HS-5 (cell line): ENCODE measurements around the gene MTIF3.

ENCODE experiments used
- DNase-seq: peaks from one replicate; pipeline ENCODE4 v3.0.0-alpha.2; 2012; ENCODE audit warnings: low read depth

Gene MTIF3

DNA sequence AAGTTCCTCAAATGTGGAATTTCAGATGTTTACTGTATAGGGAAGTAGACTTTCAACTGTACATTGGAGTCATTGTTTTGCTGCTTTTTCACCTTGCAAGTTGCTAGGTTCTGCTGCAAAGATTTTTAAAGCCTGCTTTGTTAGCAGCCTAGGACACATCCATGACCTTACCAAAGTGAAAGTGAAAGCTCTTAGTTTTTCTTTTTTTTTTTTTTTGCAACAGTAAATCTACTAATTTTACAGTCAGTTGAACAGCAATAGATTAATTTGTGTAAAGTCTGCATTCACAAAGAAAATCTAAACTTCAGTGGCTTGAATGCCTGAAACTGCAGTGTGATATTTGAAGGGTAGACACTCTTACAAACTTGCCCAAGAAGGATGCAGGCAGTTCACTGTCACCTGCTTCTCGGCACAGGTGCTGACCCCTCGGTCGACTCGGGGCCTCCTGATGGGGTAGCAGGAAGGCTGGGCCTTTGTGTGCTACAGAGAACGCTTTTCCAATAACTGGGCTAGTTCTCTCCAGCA is 5.0 kb upstream of the MTIF3 start:
- no peak for DNase-seq

DNA sequence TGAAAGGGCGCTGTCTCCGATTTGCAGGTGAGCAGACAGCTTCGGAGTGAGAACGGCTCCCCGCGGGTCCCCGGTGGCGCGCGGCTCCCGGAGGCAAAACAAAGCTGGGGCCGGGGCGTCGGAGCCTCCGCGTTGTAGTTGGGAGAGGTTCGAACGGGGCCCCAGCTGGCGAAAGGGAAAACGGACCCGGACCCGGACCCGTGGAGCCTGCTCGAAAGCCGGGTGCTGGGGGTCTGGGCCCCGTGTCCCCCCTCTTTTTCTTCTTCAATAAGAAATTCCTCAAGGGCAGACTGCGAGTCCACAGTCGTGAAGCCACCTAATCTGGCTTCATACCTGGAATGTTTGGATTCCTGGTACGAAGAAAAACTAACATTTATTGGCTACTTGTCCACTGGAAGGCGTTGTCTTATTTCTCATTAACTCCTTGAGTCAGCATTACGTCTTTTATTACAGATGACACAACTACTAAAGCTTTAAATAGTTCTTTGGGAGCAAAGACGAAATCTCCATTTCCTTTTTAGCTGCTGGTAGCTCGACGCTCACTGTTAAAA is 632 bp upstream of the MTIF3 start:
- no peak for DNase-seq

DNA sequence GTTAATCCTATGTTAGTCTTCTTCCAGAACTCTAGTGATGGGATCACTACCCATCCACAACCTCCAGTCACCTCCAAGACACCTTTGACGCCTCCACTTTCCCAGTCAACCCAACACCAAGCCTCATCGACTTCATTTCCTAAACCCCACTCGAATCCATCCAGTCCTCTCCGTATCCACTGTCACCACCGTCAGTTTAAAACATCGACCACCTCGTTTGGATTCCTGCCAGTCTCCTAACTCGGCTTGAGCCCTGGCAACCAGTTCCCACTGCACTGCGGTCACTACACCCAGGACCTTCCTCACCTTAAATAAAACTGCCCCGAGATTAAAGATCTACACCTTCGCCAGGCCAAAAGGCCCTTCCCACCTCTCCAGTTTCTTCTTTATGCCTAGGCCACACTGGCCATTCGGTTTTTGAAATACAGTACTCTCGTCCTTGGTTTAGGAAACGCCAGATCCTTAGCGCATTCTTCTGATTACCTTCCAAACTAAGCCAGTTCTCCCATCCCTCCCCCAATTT is 1.2 kb downstream of the MTIF3 start:
- DNase-seq = no peak

DNA sequence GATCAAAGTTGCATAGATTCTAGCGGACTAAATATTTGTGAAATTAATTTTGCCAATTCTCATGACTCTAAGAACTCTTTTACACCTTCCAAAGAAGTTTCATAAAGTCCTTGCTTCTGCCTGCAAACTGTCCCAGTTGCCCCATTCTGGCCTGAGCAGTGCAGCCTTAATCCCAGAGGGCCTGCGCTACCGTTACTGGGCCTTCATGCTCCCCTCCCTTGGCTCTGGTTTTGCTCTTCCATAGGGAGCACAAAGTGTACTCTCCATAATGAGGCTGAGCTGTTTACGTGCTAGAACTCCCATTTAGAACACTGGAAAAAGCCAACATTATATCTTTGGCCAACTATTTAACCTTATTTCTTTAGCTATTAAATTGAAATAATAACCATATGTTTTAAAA is 2.1 kb downstream of the MTIF3 start:
- no peak for DNase-seq

DNA sequence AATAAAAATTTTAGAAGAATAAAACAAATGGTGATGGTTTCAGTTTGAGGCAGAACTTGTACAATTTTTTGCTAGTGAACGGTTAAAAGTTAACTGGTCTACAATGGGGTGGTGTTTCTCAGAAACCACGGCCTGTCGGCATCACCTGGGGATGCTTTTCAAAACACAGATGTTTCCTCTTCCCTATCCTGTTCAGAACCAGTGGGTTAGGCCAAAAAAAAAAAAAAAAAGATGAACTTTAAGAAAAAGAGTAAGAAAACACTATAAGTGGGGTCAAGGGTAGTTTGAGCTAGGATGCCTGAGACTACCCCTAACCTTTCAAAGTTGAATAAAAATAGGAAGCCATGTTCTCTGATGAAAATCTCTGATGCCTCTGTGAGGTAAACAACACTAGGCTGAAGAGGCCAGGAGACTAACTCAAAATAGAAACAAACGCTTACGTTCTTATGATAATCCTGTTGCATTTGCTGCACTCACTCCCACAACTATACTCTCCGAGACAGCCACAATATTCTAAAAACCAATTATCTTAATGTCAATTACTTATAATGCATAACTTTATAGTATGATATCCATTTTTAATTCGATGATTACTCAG is 3.3 kb downstream of the MTIF3 start:
- no peak for DNase-seq

DNA sequence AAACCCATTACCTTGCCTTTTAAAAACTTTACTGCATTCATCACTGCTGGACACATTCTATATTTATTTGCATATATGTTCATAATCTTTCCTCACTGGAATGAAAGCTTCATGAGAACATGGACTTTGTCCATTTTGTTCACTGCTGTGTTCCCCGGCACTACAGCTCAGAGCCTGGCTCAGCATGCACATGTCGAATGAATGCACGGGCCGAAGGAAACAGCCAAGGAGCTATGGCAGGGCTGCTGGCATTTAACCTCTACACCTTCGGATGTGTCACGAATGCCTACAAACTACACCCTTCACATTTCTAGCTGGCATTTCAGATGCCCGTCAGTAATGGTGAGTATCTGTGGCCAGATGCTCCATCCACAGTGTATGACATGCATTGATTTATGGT is 7.6 kb downstream of the MTIF3 start:
- DNase-seq = no peak

DNA sequence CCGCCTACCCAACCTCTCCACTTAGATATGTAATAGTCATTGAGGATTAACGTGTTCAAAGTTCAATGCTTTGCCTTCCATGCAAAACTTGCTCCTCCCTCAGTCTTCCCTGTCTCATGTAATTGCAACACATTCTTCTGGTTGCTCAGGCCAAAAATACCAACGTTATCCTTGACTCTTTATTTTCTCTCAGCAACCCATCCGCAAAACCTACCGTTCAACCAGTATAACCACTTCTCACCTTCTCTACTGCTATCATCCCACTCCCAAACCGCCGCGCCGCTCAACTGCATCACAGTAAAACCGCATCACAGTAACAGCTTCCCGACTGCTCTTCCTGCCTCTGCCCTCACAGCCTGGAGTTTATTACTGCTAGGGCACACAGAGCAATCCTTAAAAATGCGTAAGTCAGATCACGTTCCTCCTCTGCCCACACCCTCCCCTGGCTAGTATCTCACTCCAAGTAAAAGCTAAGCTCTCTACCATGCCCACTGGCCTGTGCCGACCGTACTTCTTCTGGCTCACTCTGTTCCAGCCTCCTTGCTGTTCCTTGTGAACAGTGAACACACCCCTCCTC is 8.2 kb downstream of the MTIF3 start:
- DNase-seq = no peak

DNA sequence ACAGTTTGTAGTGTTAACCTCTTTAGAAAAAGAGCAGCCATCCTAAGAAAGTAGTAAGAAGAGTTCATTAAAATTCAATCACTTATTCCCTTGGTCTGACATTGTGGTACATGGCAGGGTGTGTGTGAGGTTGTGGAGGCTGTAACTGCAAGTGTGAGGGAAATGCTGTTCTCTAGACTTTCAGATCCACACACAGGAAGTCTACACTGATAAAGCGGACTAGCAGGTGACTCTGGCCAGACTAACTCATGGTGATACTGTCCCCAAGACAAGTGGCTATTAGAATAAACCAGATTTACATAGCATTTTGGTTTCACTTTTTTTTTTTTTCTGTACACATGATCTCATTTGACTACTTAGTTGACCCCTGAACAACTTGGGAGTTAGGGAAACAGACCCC is 10.0 kb downstream of the MTIF3 start:
- no peak for DNase-seq

DNA sequence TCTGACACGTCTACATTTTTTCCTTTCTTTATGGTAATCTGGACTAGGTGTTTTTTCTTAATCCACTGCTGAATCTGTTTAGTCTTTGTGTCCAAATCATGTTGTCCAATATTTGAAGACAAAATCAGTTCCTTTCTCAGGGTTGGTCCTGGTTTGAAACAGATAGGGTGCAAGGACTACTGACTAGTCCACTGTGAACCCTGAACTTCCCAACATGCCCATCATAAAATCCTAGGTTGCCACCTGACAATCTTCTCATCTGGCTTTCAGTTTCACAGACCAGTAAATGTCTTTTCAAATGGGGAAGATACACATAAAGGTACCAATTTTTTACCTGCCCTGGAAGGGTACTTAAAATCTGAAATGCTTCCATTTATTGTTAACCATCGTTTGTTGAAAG is 13.2 kb downstream of the MTIF3 start:
- no peak for DNase-seq

DNA sequence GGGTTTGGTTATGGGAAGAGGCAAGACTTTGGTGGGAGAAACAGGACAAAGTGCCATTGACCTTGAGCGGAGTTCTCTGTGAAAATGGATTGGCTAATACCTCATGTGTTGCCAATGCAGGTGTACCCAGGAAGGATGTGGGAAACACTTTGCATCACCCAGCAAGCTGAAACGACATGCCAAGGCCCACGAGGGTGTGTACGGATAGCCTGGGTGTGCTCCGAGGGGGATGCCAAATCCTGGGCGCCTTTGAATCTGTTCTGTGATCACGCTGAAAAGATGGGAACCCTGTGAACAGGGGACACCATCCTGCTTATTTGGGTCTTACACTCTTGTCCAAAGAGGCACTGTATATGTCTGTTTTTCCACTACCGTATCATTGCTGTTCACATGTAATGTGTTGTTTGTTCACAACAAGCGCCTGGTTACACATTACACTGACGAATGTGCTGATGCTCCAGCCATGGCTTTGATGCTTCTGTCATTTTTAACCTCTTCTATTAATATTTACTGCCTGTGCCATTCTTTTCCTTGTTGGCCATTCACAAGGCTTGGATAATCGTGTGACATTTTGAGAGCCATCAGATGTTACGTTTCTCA is 17.7 kb downstream of the MTIF3 start:
- no peak for DNase-seq

DNA sequence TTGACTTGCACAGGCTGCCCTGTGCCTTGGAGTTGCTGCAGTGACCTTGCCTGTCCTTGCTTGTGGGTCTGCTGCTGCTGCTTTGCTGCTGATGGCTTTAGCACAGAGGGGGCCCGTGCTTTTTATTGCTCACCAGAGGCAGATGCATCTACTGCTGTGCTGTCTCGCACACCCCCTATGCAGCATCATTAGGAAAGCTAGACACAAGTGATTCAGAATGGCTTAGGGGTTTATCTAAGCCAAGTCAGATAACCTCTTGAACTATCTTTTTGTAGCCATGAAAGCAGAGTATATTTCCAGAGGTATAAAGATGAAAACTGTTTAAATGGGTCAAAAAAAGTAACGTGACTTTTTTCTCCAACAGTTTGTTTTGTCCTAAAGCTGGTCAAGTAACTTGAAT is 18.2 kb downstream of the MTIF3 start:
- DNase-seq = no peak

DNA sequence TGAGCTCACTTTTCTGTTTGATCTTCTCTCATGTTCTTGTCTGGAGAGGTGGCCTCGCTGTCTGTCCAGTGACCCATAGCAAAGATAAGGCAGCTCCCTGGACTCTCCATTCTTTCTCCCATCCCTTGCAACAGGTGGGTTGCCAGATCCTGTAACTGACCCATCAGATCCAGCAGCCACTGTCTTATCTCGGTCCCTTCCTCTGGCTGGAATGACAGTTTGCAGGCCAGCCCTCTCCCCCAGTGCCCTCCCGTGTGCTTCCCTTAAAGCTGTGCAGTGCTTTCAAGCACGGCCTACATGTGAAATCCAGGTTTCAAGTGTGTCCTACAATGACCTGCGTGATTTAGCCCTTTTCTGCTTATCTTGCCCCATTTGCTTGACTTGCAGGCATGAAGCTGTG is 22.2 kb downstream of the MTIF3 start:
- DNase-seq = no peak

DNA sequence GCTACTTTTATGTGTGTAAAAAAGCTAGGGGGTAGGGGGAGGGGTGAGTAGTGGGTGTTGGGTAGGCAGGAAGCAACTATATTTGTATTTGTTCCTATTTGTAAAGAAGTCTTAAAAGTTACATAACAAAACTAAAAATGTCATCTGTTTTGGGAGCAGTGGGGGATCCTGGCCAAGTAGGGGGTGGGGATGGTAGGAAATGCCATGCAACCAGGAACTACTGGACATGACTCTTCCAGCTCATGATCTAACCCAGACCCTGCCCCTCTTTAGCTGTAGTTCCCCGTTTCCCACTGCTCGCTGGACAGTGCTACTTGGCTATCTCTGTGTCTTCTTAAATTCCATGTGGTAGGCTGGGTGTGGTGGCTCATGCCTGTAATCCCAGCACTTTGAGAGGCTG is 22.7 kb downstream of the MTIF3 start:
- DNase-seq = no peak

DNA sequence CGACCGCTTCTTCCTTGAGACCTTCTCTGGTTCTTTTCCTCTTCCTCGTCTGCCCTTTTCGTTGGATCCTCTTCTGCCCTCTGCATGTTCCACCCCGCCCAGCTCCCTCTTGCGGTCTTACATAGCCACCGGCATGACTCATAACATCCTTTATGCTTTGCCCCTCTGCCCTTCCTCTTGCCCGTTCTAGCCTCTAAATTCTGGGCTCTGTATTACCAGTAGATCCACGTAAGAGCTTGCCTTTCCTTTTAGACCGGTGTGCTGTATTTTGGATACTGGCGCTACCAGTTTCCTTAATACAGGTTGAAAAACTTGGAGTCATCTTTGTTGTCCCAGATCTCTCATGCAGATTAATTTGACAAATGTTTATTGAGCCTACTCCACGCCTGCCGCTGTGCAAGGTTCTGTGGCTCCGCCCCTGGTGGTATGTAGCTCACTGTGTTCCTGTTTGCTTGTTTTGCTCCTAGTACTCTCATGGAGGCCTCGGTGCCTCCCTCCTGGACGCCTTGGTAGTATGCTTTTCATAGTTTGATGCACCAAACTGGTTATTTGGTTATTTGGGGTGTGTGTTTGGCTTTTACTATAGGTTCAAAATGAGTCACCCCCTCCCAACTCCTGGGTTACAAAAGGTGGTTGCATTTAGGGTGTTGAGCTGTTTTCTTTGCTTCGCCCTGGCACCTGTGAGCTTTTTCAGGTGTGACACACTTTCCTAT is 24.3 kb downstream of the MTIF3 start:
- no peak for DNase-seq

DNA sequence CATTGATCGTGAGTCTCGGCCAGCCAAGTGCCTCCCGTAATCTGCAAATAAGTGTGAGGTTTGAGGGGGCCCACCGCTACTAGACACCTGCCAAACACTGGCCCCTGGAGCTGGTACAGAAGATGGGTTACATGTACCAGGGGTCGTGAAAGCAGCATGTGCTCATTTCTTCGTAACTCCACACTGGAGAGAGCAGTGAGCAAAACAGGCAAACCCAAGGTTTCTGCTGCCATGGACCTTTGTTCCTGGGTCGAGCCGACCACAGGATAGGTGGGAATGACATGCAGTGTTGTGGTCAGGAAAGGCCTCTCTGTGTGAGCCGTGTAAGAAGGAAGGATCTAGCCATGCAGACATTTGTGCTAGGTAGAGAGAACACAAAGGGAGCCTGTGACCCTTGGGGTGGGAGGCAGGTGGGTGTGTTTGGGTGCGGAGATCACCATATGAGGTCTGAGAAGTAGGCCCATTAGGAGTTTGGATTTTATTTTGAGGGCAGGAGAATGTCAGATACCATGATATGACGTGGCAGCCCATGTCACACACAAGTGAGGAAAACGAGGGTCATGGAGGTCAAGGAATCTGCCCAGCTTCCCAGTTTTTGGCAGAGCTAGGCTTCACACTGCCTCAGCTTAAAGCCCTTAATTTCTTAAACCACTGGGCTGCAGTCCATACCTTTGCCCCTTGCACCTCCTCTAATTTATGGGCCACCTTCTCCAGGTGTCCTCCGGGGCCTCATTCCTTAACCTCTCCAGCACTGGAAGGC is 25.0 kb downstream of the MTIF3 start:
- DNase-seq = no peak

DNA sequence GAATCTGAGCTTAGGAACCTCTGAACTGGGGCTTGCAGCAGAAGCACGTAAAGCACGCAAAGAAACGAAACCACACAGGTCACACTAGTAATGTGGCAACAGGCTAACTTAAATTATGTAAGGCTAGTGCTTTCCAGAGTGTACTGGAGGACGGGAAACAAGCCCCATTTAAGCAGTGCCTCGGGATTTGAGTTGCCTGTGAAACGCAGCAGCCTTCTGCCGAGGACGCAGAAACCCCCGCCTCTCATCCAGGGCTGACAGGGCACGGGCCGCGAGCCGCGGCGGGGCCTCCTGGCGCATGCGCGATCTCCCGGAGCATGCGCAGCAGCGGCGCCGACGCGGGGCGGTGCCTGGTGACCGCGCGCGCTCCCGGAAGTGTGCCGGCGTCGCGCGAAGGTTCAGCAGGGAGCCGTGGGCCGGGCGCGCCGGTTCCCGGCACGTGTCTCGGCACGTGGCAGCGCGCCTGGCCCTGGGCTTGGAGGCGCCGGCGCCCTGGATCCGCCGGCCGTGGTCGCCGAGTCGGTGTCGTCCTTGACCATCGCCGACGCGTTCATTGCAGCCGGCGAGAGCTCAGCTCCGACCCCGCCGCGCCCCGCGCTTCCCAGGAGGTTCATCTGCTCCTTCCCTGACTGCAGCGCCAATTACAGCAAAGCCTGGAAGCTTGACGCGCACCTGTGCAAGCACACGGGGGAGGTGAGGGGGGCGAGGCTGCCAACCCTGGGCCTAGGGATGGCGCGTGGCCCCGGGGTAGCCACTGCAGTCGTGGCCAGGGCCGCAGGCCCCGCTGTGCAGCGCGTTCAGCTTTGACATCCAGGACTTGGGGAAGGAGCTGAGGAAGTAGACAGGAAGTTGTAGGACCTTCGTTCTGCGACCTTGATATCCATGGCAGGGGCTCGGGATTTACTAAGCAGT is 25.9 kb downstream of the MTIF3 start, which contains the start of gene GTF3A:
TSS of gene GTF3A (plus strand) at position 374 of the 912 bp plus-strand sequence.
- DNase-seq = no peak

DNA sequence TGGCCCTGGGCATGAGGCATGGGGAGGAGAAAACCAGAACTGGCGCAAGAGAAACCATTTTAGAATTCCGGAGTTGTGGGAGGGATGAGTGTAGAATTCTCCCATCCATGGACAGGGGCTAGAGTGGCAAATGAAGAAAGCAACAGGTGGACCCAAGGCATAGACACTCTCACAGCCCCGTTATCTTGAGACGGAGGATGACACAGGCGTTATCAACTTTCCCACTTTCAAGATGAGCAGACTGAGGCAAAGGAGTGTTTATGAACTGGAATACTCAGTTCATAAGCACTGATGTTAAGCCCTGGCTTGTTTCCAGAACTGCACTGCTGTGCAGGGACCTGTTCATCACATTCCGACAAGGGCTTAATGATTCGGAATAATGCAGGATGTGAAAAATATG is 27.0 kb downstream of the MTIF3 start:
- DNase-seq = no peak

DNA sequence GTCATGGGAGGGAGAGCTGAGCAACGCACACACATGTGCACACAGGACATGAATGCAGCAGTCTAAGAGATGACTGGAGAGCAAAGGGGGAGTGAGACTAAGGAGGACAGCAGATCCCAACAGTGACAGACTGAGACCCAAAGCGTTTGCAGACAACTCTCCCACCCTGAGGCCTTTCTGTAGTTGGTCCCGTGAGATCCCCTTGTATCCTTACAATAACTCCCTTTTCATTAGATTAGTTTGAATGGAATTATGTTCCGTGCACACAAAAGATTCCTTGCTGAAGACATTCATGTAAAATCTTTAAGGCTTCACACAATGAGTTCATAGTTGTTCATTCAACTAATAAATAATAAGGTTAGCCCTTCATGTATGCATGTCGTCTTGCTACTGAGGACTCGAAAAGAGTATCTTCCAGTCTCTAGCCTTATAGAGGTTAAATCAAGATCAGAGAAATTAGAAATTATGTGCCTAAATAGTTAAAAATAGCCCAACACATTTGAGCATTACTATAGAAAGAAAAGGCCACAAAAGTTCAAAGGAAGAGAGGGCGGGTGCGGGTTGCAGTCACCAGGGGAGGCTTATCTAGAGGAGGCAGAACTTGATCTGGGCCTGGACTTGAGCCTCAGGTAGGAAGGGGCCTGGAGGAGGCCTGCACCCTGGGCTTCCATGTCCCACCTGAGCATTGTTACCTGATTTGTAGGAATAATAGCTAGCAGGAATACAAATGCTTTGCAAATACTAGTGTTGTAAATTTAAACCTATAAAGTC is 29.1 kb downstream of the MTIF3 start:
- no peak for DNase-seq

DNA sequence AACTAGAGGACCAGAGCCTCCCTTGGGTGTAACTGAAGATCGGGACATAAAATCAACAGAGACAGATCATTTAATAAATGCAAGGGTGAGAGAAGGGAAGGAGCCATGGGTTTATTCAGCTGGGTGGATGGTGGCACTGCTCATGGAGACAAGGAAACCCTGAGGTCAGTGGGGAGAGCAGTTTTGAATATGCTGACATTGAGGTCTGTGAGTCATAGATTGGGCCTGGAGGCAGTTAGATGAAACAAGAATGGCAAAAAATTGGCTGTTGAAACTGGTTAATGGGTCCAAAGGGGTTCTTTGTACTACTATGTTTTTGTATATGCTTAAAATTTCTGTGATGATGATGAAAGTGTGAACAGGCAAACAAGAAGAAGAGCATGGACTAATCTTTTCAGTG is 31.0 kb downstream of the MTIF3 start:
- no peak for DNase-seq

DNA sequence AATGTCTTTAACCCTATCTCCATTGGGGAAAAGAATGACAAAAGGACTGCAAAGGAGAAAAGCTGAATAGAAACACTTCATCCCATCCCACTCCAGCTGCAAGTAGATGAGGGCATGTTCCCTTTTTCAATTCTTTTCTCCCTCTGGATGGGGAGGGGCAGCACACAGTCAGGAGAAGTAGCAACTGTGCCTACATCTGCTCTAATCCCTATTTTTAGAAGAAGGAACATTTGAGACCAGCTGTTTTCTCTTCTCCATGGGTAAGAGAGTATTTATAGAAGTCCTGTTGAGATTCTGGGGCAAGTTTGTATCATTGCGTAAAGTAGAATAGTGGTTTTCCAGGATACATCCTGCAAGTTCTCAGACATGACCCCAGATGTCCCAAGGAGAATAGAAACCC is 35.2 kb downstream of the MTIF3 start:
- no peak for DNase-seq
